ENCODE measurements around the gene CELF4.

DNA sequence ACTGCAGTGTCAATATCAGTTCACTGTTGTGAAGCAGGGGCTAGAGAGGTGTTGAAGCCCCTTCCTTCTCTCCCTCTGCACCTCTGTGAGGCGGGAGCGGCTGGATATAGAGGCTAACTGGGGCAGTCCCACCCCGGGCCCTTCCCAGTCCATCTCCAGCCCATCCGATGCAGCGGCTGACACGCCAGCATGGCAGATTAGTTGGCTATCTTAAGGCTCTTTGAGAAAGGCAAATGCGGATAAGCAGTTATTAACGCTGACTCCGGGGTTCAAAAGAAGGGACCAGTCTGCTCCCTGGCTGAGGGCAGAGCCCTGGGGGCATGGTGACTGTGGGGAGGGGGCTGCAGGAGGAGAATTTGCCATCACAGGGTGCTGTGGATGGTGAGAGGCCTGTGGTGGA lies 76.6 kb downstream of the CELF4 start:
- TF ChIP-seq, protein P1, sequence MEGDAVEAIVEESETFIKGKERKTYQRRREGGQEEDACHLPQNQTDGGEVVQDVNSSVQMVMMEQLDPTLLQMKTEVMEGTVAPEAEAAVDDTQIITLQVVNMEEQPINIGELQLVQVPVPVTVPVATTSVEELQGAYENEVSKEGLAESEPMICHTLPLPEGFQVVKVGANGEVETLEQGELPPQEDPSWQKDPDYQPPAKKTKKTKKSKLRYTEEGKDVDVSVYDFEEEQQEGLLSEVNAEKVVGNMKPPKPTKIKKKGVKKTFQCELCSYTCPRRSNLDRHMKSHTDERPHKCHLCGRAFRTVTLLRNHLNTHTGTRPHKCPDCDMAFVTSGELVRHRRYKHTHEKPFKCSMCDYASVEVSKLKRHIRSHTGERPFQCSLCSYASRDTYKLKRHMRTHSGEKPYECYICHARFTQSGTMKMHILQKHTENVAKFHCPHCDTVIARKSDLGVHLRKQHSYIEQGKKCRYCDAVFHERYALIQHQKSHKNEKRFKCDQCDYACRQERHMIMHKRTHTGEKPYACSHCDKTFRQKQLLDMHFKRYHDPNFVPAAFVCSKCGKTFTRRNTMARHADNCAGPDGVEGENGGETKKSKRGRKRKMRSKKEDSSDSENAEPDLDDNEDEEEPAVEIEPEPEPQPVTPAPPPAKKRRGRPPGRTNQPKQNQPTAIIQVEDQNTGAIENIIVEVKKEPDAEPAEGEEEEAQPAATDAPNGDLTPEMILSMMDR (conservative IDR thresholded peaks at IDR 0.05; ENCODE audit: low read depth, low read length), result no peak
- no peak for TF ChIP-seq POLR2A (IDR thresholded peaks at IDR 0.05; ENCODE audit: low read depth, low read length)
